ENCODE measurements around the gene DBN1.

DNA sequence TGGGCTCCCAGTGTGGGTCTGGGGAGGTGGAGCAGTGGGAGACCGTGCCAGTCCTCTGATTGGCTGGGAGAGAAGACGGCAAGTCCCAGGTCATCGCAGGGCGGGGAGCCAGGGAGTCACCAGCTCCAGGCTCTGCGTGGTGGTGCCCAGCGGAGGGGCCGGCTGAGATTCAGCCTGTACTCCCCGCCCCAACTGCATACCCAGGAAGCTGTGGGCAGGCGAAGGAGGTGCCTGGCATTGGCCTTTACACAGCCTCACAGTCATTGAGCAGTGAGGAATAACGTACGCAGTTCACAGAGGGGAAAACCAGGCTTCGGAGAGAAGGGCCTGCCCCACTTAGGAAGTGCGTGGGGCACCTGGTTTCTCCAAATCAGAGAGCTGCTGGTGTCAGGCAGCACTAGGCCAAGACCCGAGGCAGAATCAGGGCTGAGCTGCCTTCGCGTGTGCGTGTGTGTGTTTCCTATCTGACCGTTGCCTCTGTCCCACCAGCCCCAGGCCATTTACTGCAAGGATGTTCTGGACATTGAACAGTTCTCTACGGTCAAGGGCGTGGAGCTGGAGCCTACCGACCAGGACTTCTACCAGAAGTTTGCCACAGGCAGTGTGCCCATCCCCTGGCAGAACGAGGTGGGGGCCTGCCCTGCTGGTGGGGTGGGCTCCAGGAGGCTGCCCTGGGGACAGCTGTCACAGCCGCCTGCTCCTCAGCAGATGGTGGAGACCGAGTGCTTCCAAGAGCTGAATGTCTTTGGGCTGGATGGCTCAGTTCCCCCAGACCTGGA, 33.0 kb downstream of the DBN1 start:
- TF ChIP-seq, protein P1, sequence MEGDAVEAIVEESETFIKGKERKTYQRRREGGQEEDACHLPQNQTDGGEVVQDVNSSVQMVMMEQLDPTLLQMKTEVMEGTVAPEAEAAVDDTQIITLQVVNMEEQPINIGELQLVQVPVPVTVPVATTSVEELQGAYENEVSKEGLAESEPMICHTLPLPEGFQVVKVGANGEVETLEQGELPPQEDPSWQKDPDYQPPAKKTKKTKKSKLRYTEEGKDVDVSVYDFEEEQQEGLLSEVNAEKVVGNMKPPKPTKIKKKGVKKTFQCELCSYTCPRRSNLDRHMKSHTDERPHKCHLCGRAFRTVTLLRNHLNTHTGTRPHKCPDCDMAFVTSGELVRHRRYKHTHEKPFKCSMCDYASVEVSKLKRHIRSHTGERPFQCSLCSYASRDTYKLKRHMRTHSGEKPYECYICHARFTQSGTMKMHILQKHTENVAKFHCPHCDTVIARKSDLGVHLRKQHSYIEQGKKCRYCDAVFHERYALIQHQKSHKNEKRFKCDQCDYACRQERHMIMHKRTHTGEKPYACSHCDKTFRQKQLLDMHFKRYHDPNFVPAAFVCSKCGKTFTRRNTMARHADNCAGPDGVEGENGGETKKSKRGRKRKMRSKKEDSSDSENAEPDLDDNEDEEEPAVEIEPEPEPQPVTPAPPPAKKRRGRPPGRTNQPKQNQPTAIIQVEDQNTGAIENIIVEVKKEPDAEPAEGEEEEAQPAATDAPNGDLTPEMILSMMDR (IDR thresholded peaks at IDR 0.05), result no peak
- no peak for TF ChIP-seq EZH2 (IDR thresholded peaks at IDR 0.05)
